Activated CD4-positive, alpha-beta T cell treated with anti-CD3 and anti-CD28 coated beads, Interleukin-2, amount 50 U/mL, for 48 hours (primary cell): Measurements from ENCODE around the gene LRBA.

Experiments used
- DNase-seq, 2 experiments: peaks; one replicate each; pipeline ENCODE4 v3.0.0-alpha.2; 2020

Gene LRBA

DNA sequence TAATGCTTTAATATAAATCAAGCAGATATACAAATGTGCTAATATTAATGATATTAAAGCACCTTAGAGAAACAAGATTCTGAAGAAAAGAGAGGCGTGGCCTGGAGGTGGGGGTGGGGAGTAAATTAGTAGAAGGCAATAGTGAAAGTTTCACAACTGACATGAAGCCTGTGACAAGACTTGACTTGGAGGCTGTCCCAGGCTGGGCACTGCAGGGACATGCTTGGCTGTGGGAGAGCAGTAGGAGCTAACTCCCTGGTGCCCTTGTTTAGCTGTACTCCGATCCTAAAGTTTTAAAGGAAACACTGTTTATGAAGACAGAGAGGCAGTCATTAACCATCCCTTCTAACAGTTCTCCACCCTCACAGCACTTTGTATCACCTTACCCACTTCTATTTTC, 672.1 kb downstream of the LRBA start:
- no peak for DNase-seq

DNA sequence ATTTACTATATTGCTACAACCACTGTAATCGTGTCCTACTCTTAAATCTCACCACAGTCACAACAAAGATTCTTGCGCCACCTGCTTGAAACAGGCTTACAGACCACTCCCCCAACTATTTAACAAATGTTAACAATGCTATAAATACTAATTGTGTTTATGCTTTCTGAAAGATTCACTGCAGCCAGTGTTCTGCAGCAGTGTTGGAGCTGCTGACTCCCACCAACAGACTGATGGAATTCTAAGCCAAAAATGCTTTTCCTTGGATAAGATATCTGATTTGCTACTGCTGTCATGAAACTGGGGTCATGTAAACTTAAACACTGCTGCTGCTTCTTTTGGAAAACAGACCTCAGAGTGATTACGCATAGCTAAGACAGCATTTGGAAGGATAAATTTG, 677.4 kb downstream of the LRBA start:
- no peak for DNase-seq

DNA sequence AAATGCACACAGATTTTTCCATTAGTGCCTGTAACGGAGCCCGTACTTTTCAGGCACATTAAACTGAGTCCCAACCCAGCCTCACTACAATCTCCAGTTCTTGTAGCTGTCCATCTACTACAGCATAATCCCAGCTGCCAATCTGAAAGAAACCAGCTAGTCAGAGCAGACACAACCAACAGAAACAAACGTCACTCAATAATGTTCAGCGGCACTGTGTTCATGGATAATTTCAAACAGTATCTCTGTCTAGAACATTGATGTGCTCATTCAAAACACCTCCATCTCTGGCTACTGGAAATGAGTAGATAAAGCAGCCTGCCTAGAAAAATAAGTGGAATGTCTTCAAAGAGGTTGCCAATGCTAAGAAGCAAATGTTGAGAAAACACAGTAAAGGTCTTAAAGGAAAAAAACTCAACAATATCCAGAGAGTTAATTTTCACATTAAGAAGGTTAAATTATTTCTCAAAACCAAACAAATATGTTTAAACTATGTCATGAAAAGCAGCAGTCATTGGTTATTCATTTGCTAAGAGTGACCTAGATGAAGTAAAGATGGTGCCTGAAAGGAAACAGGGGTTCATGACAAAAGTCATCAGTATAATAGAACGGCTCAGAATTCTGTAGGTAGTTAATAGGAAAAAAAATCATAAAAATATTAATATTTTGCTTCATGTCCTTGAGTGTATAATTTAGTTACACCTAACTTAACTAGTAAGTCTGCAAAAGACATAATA, 678.2 kb downstream of the LRBA start:
- no peak for DNase-seq

DNA sequence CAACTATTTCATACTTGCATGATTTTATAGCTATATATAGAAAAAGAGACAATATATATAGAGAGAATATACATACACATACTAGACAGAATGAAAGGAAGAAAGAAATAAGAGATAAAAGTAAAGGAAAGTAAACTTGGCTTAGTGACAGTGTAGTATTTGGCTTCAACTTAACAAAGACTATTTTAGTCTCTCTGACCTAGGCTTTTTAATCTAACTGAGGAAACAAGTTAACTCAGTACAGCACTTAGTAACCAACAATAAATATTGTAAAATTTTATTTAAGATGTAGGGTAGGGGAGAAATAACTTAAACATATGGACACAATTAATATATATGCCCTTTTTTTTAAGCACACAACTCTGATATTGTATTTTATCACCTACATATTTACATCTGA, 682.1 kb downstream of the LRBA start:
- no peak for DNase-seq

DNA sequence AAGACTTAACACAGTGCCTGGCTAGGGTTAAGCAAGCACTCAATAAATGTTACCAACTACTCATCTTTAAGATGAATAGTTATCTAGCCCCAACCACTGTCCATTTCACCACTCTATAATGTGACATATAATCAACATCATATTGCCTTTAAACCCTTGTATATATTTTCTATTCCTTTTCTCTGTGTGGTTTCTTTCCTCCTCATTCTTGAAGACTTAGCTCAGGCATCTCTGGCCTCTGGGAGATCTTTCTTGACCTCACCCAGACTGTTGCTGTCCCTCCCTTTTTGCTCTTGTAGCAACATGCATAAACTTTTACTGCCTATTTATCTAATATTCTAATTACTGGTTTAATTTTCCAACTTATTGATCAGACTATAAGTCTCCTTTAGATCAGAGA, 683.0 kb downstream of the LRBA start:
- no peak for DNase-seq

DNA sequence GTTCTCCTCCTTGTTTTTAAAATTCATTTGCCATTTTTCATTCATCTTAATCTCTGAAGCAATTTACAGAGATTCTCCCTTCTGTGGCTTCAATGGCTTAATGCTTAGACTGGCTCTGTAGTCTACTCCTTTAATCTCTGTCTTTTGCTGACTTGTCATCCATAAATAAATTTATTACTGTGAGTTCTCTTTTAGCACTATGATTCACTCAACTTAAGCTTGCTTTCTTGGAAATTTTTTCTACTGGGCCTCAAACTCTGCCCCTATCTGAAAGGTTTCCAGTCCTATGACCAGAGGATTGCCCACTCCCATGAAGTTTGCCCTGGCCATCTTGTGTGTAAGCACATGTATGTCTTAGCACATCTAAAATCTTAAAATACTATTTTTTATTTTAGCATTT, 685.7 kb downstream of the LRBA start:
- DNase-seq = no peak

DNA sequence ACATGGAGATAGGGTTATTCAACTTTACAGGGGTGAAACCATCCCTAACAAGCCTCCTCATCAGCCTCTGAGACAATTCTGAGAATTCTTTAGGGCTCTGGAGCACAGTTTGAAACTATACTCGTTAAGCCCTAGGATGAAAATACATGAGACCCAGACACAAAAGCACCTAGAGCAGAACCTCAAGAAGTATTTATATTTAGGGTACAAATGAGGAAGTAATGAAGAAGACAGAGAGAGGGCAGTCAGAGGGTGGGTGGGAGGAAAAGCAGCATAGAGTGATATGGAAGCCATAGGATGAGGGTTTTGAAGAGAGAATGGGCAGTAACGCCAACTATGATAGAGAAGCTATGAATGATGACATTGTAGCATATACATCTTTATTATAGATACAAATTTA, 686.6 kb downstream of the LRBA start:
- DNase-seq = no peak

DNA sequence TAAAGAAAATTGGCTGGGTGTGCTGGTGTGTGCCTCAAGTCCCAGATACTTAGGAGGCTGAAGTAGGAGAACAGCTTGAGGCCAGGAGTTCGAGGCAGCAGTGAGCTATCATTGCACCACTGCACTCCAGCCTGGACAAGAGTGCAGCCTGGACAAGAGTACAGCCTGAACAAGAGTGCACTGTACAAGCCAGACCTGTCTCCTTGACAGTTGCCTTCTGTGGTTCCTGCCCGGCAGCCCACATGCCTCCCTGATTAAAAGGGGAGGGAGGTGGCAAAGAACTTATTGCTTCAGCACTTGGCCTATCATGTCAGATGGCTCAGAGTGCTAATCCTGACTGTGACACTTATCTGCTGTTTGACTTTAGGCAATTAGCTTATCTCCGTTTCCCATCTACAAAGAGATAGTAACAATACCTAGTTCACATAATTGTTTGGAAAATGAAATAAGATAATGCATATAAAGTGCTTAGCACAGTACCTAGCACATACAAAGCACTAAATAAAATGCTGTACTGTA, 687.8 kb downstream of the LRBA start:
- no peak for DNase-seq

DNA sequence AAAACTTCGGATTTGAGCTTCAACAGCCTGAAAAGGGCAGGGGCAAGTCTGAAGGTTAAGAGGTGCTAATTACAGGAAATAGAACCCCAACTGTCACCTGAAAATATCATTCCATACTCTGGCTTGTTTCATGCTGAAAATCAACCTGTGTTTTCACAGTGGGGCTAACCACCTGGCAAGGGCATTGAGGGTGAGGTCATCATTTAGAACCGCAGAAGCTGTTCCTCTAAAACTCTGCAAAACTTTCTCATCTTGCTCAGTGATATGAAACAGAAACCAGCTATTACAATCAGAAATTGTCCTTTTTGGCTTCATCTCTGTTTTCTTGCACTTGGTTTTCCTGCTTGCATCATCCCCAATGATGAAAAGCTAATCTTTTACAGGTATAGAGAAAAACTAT, 689.2 kb downstream of the LRBA start:
- DNase-seq = no peak

DNA sequence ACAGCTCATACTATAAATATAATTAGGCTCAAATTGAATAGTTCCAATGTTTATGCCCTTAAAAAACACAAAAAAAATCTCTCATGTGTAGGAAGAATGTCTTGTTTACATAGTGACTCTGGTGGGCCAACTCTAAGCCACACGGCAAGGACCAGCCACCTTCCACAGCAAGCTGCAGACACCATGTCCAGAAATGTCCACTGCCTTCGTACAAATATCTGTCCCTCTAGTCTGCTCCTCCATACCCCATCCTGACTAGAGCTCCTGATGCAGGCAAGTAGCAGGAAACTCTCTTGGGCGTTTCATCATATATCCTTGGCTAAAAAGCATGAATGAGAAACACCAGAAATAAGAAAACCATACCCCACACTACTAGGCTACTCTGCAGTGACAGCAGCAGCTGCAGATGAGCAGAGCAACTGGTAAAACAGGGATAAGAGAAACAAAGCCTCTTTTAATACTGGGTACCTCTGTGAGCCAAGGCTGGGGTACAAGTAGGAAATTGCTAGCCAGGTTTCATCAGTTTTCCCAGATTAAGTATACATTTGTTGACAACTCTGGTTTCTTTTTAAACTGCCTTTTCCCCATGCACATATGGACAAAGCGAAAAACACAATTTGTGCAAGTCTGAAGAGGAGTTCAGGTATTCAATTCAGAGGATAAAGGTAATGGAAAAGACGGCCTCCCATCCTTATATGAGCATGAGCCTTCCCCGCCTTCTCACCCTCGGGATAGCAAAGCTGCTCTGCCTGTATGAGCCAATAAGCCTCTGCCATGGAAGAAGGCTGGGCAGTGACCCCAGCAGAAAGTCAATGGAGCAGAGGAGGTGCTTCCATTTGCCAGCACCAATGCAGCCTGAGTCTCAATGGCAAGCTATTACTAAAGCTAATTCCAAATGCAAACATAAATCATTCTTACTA, 691.4 kb downstream of the LRBA start:
- DNase-seq = no peak

DNA sequence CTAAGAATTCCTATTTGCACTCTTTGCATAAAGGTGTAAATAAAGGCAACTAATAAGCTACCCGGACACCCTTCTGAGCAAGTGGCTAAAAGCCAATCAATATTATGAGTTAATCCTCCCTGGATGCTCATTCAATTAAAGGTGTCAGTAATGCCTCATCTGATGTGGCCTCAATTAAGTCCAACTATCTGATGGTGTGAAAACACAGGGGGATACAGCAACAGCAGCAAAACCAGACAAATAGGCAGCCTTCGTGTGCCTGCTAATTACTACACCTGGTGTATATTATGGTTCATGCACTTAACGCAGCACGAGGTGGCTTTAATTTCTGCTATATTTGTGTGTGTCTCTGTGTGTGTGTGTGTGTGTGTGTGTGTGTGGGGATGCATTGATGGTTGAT, 692.4 kb downstream of the LRBA start:
- no peak for DNase-seq

DNA sequence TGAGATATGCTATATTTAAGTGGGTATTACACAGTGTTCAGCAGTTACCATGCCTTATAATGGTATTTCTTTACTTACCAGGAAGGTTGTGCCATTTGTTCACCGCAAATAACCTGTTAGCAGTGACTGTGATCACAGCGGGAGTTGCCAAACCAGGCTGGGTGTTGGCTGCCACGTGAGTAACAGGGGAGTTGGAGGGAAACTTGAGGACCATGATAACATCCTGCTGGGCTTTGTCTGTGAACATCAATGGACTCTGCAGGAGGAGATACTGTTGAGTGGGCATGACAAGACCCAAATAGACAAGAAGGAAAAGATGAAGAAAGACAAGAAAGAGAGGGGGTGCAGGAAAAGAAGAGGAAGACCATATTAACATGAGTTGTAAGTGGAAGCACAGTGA, 694.0 kb downstream of the LRBA start:
- DNase-seq = no peak

DNA sequence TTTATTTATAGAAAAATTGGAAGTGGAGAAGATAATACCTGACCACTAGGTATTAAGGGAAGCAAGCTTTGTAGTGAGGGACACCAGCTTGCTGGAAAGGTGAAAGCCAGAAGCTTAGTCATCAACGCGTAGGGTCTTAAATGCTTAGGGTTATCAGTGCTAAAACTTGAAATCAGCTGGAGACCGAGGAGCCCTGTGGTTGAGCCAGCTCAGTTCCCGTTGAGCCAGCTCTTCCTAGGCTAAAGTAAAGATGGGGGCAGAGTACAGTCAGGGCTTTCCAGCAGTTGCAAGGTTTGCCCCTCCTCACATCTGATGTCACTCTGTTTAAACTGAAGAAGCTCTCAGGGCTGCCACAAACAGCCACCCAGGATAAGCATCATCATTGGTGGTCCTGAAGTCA, 696.1 kb downstream of the LRBA start:
- DNase-seq = no peak

DNA sequence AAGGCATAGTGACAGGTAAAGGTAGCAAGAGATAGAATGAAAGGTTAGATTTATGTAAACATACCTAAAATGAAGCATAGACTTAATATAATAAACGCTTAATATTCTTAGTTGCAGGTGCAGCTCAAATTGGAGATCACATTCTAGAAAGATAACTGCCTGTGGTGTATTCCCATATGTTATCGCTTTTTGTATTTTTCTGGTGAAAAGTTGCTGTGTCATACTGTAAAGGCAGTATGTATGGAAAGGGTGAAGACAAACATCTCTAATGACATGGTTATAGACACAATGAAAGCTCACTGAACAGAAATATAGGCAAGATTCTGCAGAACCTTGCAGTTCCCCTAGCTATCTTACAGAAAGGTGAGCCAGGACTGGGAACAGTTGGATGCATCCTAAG, 696.6 kb downstream of the LRBA start:
- DNase-seq = no peak

DNA sequence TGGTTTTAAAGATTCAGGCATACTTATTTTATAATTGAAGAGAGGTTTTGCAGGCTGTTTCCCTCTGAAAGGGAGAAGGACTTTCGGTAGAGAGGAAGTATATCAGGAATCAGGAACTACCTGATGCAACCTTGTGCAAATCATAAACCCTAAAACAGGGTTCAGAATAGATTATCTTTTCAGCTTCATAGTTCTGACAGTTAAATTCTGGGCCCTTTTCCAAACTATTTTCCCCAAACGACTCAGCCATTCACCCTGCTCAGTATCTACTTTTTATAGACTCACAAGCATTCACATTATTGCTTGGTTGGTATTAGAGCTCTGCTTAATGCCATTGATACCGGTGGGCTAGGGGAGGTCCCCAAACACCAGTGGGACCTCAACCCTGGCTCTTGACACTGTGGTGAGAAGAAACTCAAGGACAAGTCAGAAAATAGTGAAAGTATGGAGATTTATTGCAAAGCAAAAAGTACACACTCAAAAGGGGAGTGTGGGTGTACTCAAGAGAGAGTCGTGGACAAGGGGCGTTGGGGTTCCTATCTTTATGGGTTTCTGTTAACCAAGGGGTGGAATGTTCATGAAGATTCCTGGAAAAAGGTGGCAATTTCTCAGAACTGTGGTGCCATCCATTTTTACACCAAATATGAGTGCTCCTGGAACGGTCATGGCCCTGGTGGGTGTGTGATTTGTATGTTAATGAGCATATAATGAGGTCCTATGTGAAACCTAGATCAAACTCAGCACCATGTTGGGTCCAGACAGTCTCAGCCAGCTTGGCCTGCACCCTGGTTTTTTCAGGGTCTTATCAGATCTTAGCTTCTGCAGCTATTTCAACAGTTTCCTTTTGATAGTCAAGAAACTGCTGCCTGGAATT, 698.5 kb downstream of the LRBA start:
- no peak for DNase-seq

DNA sequence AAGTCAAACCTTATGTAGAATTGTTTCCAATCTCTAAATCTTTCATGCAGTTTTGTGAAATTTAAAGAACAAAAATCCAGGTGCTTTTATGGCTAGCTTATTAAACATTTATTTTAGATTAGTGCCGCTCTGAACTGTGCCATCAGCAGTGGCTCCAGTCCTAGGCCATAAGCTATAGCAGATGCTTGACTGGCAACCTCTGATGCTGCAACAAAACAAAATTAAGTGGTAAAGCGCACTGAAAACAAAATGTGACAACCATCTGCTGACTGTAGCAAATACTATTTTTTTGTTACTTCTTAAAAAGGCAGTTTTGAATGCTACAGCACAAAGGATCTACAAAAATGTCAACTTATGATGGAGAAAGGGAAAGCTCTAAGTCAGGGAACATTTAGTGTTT, 699.4 kb downstream of the LRBA start:
- no peak for DNase-seq

DNA sequence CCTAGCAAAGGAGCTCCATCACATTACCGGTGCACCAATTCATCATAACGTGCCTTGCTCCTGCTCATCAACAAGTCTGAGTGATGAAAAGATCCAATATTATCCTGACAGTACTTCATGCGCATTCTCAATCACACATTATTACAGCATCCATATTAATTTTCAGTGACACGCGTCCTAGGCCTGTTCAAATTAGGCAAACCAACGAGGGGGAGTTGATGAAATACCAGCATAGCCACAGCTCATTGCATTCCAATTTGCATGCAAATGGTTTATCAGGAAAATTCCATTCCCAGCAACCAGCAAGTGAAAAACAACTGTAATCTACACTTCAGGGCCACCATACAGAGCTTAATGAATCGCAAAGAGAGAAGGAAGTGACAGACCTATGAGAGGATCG, 699.9 kb downstream of the LRBA start:
- DNase-seq = no peak

DNA sequence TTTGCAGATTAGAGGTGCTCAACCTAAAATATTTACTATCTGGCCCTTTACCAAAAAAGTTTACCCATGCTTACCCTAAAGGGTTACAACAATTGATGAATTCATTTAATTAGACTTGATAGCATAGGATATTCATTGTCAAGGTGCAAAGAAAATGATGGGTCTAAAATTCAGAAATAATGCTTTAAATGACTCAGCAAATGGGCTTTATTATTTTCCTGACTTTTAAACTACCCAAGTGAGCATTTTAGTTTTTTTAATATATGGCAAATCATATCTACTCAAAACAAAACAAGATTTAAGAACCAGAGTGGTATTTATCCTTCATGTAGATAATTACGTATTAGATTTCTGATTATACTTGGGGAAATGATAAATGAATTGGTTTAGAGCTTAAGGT, 701.1 kb downstream of the LRBA start:
- DNase-seq = no peak

DNA sequence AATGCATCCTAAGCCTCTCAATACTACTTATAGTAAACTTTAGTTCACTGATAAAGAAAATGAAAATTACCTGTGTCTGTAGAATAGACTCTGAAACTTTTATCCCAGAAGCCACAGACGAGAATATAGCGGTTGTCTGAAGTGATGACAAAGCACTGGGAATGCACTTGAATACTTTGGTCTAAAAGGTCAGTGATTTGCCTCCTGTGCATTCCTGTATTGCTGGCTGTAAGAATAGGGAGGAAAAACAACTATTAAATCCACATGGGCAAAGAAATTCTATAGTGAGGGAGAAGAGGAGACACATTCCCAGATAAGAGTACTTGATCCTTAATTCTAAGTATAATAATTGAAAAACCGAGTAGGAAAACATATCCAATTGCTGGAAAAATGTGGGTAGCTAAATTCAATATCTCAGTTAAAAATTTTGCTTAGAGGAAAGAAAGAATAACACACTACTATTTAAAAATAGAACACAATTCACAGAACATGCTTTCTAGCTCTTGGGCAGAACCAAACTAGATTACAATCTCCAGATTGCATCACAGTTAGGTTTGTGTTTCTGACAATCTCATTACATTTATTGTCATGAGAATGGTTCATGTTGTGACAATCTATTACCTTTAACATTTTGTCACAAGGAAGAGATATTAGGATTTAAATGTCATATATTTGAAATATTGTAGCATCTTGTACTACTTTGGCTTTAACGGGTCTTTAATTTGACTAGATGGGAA, 704.8 kb downstream of the LRBA start:
- no peak for DNase-seq

DNA sequence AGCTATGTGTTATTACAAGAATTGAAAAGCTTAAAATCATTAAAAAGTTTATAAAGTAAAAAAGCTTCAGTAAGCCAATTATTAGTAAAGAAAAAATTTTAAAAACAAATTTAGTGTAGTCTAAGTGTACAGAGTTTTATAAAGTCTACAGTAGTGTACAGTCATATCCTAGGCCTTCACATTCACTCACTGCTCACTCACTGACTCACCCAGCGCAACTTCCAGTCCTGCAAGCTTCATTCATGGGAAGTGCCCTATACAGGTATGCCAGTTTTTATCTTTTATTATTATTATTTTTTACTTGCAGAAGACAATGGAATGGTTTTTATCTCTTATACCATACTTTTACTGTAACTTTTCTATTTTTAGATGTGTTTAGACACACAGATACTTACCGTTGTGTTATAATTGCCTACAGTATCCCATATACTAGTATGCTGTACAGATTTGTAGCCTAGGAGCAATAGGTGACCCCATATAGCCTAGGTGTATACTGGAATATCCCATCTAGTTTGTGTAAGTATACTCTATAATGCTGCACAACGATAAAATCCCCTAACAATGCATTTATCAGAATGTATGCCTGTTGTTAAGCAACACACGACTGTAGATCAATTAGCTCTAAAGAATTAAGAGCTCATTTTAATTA, 706.1 kb downstream of the LRBA start:
- no peak for DNase-seq

DNA sequence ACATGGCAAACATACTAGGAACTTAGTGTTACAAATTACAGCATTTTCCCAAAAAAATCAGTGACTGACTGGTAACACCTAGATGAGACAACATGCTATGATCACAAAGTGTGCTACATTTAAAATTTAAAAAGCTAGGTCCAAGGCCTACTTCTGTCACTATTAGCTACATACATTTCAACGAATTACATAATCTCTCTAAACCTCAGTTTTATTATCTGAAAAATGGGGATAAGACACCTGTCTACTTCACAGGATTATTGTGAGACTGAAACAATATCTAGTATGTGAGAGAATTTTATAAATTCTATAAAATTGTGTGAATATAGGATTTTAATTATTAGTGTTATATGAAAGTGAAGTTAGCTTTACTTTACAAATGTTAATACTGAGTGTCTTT, 708.4 kb downstream of the LRBA start:
- no peak for DNase-seq

DNA sequence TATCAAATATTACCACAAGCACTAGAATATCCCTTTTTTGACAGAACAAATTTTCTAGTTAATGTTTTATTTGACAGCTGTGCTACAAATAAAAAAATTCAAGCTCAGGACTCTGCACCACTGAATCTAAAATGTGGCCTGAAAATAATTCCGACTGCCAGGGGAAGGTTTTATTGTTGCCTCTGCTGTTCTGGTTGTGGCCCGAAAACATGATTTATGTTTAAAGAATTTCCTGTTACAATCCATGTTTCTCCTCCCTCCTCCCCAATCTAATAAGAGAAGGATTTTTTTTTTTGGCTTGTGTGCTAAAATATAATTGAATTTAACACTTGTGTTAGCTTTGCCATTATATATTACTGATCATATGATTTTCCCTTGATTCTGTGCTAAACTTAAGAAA, 709.1 kb downstream of the LRBA start:
- no peak for DNase-seq
